ENCODE data around the gene BTBD2. TPM values are rescaled to one million over a fixed set of nuclear protein-coding genes. Genes with fewer than 3 reads are reported as not detected.

Gene BTBD2
- total RNA-seq, 1 experiment from 2014 or later, result 81.0 TPM

DNA sequence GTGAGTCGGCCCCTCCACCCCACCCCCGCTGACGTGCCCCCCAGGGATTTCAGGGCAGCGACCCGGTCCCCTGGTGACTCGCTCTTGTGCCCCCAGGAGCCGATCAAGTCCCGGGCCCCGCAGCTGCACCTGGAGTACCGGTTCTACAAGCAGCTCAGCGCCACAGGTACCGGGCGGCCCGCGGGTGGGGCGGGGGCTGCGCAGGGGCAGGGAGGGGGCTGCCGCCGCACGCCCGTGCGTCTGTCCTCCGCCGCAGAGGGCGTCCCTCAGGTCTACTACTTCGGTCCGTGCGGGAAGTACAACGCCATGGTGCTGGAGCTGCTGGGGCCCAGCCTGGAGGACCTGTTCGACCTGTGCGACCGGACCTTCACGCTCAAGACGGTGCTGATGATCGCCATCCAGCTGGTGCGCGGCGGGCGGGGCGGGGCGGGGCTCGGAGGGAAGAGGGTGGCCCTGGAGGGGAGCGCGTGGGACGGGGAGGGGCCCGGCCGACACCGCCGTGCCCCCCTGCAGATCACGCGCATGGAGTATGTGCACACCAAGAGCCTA is 37.1 kb downstream of the BTBD2 start:
- H3K27me3 ChIP-seq (ENCODE audit: insufficient read depth, low read depth), result no peaks in the 10 kb centered on the region
- intact Hi-C loops (cut with micrococcal nuclease; ENCODE audit: unreplicated experiment), result no loop called here
- no peak overlapping the region for H3K4me2 ChIP-seq
- peaks cover 2% of the 10 kb centered on the region; the same call in 1 of the 2 replicates for H4K20me1 ChIP-seq (ENCODE audit: insufficient read depth)
- H3K27ac ChIP-seq, result no peak overlapping the region
- H3K79me2 ChIP-seq (ENCODE audit: low read depth), result no peaks in the 10 kb centered on the region
- ChIA-PET POLR2A (ENCODE audit: unreplicated experiment) (no interaction called here), CTCF (no interaction called here)
- no peaks in the 10 kb centered on the region for H3K9me2 ChIP-seq (ENCODE audit: insufficient read depth)
- TF ChIP-seq EZH2 (IDR thresholded peaks at IDR 0.05; ENCODE audit: low read depth), result no peak
- TF ChIP-seq, protein P1, sequence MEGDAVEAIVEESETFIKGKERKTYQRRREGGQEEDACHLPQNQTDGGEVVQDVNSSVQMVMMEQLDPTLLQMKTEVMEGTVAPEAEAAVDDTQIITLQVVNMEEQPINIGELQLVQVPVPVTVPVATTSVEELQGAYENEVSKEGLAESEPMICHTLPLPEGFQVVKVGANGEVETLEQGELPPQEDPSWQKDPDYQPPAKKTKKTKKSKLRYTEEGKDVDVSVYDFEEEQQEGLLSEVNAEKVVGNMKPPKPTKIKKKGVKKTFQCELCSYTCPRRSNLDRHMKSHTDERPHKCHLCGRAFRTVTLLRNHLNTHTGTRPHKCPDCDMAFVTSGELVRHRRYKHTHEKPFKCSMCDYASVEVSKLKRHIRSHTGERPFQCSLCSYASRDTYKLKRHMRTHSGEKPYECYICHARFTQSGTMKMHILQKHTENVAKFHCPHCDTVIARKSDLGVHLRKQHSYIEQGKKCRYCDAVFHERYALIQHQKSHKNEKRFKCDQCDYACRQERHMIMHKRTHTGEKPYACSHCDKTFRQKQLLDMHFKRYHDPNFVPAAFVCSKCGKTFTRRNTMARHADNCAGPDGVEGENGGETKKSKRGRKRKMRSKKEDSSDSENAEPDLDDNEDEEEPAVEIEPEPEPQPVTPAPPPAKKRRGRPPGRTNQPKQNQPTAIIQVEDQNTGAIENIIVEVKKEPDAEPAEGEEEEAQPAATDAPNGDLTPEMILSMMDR (conservative IDR thresholded peaks at IDR 0.05), result no peak
- no peaks in the 10 kb centered on the region for H3K9me3 ChIP-seq (ENCODE audit: insufficient read depth, low read depth)
- H2AFZ ChIP-seq, result no peak overlapping the region
- no peaks in the 10 kb centered on the region for H3F3A ChIP-seq (ENCODE audit: insufficient read depth, low read depth)
- DNase-seq, result no peak
- no TSS peak for BruUV-seq (replicated peaks)
- no peaks in the 10 kb centered on the region for H3K4me1 ChIP-seq (replicated peaks; ENCODE audit: insufficient read depth)
- H3K4me3 ChIP-seq, result no peak overlapping the region
- no peaks in the 10 kb centered on the region for H3K36me3 ChIP-seq (ENCODE audit: low read depth)

DNA sequence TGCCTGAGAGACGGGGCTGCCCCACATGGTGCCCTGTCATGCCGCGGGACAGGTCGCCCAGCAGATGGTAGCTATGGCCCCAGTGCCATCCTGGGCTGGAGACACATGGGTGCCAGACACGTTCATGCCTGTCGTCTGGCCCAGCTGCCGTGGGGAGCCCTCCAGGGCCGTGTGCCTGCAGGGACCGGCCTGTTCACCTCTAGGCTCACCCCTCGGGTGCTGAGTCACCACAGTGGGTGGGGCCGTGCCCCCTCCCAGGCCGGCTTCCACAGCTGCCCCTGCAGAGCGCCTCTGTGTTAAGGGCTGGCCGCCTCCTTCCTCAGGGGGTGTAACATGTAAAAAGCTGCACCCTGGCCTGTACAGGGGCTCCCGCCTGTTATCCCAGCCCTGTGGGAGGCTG is 38.4 kb downstream of the BTBD2 start:
- CTCF ChIA-PET, result no interaction called here

DNA sequence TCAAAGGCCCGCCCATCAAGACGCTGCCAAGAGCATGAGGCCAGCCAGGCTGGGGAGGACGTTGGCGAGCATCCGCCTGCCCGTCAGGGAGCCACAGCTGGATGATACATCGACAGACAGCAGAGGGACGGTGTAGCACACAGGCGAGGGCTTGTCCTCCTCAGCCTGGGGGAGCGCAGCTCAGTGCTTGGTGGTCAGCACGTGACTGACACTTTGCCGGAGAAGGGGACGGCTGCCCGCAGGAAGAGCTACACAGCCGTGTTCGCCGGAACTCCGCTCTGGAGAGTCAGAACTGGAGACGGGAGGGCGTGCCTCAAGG is 40.4 kb downstream of the BTBD2 start:
- BruUV-seq (replicated peaks), result no TSS peak
- no peak overlapping the region for H3K4me3 ChIP-seq
- H2AFZ ChIP-seq, result no peak overlapping the region
- no peaks in the 10 kb centered on the region for H3K27me3 ChIP-seq (ENCODE audit: insufficient read depth, low read depth)
- H3F3A ChIP-seq (ENCODE audit: insufficient read depth, low read depth), result no peaks in the 10 kb centered on the region
- H3K4me1 ChIP-seq (replicated peaks; ENCODE audit: insufficient read depth), result no peaks in the 10 kb centered on the region
- H3K4me2 ChIP-seq, result no peak overlapping the region
- H3K9me2 ChIP-seq (ENCODE audit: insufficient read depth), result no peaks in the 10 kb centered on the region
- intact Hi-C loops (cut with micrococcal nuclease; ENCODE audit: unreplicated experiment), result no loop called here
- no peaks in the 10 kb centered on the region for H3K36me3 ChIP-seq (ENCODE audit: low read depth)
- ChIA-PET CTCF (no interaction called here), POLR2A (ENCODE audit: unreplicated experiment) (no interaction called here)
- no peak for DNase-seq
- TF ChIP-seq, protein P1 (conservative IDR thresholded peaks at IDR 0.05), result no peak
- TF ChIP-seq EZH2 (IDR thresholded peaks at IDR 0.05; ENCODE audit: low read depth), result no peak
- H3K9me3 ChIP-seq (ENCODE audit: insufficient read depth, low read depth), result no peaks in the 10 kb centered on the region
- H3K27ac ChIP-seq, result no peak overlapping the region
- H4K20me1 ChIP-seq (ENCODE audit: insufficient read depth), result peaks cover 4% of the 10 kb centered on the region; the same call in 1 of the 2 replicates
- H3K79me2 ChIP-seq (ENCODE audit: low read depth), result no peaks in the 10 kb centered on the region

More for the DNA sequence above, 38.4 kb downstream of the BTBD2 start:
- Histone ChIP-seq H2AFZ (no peak overlapping the region), H3K4me1 (replicated peaks; ENCODE audit: insufficient read depth) (no peaks in the 10 kb centered on the region), H3K9me2 (ENCODE audit: insufficient read depth) (no peaks in the 10 kb centered on the region), H3K79me2 (ENCODE audit: low read depth) (no peaks in the 10 kb centered on the region), H3K27ac (no peak overlapping the region), H3F3A (ENCODE audit: insufficient read depth, low read depth) (no peaks in the 10 kb centered on the region), H4K20me1 (ENCODE audit: insufficient read depth) (peaks cover 4% of the 10 kb centered on the region; the same call in 1 of the 2 replicates), H3K4me2 (no peak overlapping the region), H3K4me3 (no peak overlapping the region), H3K27me3 (ENCODE audit: insufficient read depth, low read depth) (no peaks in the 10 kb centered on the region), H3K9me3 (ENCODE audit: insufficient read depth, low read depth) (no peaks in the 10 kb centered on the region), H3K36me3 (ENCODE audit: low read depth) (no peaks in the 10 kb centered on the region)
- DNase-seq, result no peak
- intact Hi-C loops (cut with micrococcal nuclease; ENCODE audit: unreplicated experiment), result no loop called here
- POLR2A ChIA-PET (ENCODE audit: unreplicated experiment), result interaction anchor here (0.5 kb wide), 1 partner anchor 205 kb away, joined by 3 read pairs; no protein-coding TSS in a partner anchor
- no TSS peak for BruUV-seq (replicated peaks)
- TF ChIP-seq EZH2 (IDR thresholded peaks at IDR 0.05; ENCODE audit: low read depth), result no peak
- TF ChIP-seq, protein P1 (conservative IDR thresholded peaks at IDR 0.05), result no peak
